ENCODE data around the gene VPS9D1.

Gene VPS9D1, protein sequence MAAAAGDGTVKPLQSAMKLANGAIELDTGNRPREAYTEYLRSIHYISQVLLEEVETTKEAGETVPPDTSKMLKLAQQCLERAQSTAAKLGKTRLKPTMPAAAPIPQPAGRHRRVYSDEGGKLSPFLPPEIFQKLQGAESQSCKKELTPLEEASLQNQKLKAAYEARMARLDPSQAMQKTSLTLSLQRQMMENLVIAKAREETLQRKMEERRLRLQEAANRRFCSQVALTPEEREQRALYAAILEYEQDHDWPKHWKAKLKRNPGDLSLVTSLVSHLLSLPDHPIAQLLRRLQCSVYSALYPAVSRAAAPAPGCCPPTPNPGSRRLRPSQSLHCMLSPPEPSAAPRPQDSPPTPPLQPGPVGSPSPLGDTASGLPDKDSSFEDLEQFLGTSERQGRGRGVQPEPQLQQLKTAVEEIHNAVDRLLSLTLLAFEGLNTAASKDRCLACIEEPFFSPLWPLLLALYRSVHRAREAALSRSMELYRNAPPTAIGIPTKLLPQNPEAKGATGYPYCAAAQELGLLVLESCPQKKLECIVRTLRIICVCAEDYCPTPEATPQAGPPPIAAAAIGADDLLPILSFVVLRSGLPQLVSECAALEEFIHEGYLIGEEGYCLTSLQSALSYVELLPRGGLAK

DNA sequence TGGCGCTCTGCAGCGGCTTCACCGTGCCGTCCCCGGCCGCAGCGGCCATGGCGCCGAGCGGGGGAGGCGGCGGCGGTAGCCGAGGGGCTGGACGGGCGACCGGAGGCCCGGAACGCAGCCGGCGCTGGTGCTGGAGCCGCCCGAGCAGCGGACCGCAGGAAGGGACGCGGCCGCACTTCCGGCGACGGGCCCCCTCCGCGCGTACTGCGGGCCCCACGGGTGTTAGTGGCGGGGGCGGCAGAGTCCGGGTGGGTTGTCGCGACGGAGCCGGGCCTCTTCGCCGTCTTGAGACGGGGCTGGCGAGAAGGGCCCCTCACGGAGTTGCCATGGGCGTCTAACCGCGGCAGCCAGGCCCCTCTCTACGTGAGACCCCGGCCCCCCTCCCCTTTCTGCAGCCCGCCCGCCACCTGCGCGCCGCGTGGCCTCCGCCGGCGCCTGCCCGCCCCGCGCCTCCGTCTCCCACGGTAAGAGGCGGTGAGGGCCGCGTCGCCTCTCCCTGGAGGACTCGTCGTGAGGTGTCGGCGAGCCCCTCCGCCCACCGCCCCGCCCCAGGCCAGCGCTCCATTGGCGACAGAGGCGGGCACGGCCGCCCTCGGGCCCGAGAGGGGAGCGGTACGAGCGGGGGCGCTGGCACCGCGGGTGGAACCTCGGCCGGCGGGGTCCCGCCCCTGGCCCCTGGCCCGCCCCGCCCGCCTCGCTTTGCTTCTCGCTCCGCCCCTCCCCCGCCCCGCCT lies at the start of gene VPS9D1, which contains the start of gene ZNF276:
VPS9D1 (minus strand) TSS at position 86 of the 733 bp plus-strand sequence; CDS start at position 49, 37 bp downstream.
ZNF276 (plus strand) TSS at position 725 of the 733 bp plus-strand sequence. CDS start 104 bp downstream, outside the sequence.
- peak; percentile 85 for DNase-seq

DNA sequence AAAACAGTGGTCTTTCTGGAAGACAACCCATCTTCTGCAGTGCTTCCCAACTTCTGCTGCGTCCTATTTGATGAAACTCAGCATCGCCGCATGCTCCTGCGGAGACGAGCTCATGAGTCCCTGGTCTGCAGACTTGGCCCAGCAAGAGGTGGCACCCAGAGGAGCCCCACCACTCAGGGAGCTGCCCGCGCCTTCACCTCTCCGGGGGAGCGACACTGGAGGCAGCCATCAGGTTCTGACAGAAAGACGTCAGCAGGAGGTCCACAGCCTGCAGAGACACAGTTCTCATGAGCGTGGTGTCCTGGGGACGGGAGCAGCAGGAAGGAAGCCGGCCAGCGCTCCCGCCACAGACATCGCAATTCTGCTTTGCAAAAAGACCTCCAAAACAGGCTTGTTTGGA lies 49.7 kb upstream of the VPS9D1 start:
- no peak for DNase-seq

DNA sequence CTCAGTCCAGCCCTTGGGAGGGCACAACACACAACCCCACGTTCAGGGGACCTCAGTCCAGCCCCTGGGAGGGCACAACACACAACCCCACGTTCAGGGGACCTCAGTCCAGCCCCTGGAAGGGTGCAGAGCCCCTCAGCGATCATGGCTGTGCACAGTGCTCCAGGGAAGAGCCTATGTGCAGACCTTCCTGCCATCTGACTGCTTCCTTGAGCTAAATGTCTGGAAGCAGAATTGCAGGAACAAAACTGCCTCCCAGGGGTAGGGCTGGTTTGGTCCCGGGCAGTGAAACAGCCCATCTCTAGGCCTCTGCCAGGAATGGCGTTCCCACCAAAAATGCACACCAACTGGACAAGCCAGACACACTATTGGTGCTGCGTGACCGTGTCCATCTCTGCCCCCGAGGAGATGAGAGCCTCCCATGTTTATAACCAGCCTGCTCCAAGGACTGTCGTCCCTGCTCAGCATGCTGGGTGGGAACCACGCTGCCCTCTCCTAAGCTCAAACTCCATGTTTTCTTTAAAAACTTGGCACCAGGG lies 44.7 kb upstream of the VPS9D1 start:
- DNase-seq, result no peak

DNA sequence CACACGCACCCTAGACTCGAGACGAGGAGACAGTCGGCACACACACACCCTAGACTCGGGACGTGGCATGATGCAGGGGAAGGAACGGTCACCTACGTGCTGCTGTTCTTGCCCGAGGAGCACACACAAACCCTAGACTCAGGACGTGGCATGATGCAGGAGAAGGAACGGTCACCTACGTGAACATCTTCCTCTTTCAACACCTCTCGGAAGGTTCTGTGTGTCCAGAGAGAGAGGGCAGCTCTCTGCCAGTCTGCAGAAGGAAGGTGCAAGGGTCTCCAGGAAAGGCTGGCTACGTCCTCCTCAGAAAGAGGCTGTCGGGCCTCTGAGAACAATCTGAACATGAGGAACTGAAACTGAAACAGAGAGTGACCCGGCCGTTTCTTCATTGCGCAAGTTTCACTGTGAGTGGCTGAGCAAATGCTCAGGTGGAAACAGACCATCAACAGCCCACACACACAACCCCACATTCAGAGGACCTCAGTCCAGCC lies 44.1 kb upstream of the VPS9D1 start:
- DNase-seq, result peak; percentile 26

DNA sequence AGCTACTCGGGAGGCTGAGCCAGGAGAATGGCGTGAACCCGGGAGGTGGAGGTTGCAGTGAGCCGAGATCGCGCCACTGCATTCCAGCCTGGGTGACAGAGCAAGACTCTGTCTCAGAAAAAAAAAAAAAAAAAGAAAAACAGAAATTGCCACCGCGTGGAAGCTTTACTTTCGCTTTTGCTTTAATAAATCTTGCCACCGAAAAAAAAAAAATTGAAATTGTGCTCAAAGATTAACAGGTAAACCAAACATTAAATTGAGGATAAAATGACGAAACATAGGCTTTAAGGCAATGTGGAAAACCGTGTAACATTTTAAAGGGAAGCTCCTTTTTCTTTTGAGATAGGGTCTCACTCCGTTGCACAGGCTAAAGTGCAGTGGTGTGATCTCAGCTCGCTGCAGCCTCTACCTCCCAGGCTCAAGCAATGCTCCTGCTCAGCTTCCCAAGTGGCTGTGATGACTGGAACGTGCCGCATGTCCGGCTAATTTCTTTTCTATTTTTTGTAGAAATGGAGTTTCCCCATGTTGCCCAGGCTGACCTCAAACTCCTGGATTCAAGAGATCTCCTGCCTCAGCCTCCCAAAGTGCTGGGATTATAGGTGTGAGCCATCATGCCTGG lies 40.7 kb upstream of the VPS9D1 start:
- no peak for DNase-seq

DNA sequence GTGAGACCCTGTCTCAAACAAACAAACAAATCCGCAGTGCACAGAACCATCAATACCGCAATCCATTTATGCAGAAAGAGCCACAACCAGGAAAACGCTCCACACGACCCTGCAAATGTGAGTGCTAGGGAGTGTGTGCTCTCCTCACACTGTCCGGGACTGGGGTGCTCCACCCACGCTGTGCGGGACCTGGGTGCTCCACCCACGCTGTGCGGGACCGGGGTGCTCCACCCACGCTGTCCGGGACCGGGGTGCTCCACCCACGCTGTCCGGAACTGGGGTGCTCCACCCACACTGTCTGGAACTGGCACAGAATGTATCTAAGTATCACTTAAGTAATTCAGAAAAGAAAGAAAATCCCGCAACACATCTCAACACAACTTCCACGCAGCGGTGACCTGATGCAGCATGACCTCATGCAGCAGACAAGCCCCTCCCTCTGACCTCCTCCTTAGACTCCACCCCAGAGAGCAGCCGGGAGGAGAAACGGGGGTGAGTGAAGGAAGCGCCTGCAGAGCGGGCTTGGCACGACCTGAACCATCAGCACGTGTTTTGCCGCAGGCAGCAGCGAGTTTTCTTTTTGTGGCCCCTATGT lies 39.1 kb upstream of the VPS9D1 start:
- peak; percentile 19 for DNase-seq

DNA sequence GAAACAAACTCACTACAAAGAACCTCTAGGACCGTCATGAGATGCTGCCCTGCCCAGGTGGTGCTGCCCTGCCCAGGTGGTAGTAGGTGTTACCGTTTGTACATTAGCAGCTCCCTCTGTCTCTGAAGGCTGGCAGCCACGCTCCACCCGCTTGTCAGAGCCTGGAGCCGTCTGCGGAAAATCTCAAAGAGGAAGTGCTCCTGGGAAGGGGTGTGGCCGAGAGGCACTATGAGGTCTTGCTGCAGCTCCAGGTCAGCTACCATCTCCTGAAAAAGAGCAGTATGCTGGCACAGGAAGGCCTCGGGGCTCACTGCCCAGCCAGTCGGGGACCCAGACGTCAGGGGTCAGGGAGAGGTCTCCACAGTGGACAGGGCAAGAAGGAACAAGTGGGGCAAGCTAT lies 28.9 kb upstream of the VPS9D1 start:
- no peak for DNase-seq

DNA sequence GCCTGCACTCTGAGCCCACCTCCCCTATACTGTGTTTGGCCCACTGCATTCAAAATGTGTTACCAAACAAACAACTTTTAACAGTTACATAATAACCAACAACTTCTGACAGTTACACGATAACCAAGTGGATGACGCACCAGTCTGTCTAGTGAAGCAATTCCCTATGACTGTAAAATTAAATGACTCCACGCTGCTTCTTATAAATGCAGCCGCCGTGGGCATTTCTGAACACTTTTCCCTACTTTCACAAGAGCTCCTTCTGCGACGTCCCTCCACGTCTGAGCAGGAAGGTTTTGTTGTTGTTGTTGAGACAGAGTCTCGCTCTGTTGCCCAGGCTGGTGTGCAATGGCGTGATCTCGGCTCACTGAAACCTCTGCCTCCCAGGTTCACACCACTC lies 28.2 kb upstream of the VPS9D1 start:
- no peak for DNase-seq

DNA sequence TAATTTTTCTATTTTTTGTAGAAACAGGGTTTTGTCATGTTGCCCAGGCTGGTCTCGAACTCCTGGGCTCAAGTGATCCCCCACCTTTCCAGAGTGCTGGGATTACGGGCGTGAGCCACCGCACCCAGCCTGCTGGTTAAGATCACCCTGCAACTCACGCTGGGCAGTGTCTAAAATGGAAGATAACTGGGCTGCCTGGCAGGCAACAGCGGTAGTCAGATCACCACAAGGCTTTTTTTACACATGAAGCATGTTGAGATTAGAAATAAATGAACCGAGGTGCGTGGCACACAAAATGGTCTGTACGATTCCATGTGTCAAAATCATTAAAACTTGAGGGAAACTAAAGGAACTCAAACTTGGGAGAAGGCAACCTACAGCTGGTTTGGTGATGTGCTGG lies 27.4 kb upstream of the VPS9D1 start:
- no peak for DNase-seq

DNA sequence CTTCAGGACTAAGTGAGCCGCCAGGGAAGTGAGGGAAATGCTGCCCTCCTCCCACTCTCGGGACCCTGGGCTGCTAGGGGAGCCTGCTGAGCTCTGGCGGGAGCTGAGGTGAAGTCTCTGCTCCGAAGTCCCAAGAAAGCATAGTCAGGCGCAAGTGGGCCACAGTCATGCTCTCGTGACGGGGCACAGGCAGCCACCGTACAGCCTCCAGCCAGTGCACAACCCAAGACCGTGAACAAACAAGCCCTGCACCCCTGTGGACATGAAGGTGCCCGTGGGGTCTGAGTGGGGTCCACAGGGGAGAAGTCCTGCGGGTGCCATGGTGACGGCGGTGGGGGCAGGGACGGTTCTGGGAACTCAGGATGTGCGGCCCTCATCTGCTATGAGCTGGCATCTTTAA lies 25.3 kb upstream of the VPS9D1 start:
- no peak for DNase-seq

DNA sequence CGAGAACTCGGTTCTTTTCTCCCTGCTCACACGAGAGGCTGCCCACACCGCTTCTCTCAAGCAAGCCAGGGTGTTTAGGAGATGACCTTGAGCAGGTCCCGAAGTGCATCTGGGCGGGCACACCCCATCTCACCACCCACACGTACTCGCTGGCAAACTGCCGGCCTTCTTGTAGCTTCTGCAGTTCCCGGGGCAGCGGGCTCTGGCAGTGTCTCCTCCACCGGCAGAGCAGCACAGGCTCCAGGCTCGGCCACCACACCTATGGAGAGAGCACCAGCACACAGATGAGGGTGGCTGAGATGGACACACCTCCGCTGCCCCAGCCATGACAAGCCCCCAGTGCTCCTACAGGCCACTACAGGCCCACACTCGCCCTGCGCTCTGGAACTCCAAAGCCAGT lies 24.1 kb upstream of the VPS9D1 start:
- DNase-seq, result no peak

DNA sequence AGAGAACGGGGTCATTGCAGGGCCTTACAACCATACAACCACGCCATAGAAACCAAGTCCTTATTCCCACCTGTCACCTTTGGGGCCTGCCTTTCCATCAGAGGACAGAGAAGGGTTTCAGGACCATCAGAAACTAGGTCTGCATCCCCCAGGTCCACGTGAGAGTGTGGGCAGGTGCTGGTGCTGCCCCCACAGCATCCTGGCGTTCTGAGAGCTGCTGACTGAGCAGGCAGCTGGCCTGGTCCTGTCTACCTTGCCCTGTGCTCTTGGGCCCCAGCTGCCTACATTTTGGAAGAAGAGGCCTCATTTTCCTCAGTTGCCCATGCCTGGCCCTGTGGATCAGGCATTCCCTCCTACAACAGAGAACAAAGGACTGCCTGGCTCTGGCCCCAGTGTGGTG lies 22.2 kb upstream of the VPS9D1 start:
- no peak for DNase-seq

DNA sequence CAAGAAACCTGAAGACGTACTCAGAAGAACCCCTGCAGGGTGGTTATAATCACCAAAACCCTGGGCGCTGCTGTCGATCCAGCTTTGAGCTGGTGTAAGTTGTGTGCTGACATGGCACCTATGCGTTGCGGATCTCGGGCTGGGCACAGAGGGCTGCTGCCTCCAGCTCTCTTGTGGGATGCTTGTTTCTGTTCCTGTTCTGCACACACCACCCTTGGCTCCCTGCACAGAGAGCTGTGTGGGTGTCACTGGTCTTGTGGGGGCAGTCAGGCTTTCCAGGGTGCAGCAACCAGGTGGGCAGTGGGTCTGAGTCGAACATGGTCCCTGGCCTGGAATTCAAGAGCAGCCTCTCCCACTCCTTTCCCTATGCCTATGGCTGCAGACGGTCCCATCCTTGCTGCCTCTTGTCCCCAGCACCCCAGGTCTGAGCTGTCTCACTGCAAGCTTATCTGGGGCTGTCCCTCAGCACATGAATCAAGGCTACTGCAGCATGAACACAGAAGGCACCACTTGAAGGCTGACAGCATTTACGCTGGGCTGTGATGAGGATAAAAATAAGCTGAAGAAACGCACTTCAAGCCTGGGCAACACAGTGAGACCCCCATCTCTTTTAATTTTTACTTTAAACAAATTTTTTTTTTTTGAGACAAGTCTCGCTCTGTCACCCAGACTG lies 20.8 kb upstream of the VPS9D1 start:
- no peak for DNase-seq

DNA sequence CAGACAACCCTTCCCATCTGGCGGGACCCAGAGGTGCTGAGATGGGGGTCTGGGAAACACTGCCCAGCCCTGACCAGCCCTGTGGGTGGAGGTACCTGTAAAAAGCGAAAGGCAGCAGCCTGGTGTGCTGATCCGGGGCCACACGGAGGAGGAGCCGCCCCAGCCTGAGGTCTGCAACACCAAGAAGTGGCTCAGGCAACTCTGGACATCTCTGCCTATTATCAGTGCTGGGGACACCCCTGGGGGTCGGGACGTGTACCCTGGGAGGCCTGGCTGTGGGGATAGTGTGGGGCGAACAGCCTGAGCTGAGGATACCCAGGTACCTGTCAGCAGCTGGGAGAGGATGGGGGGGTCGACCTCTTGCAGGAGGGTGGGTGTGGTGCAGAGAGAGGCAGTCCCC lies 18.7 kb upstream of the VPS9D1 start:
- DNase-seq, result no peak

DNA sequence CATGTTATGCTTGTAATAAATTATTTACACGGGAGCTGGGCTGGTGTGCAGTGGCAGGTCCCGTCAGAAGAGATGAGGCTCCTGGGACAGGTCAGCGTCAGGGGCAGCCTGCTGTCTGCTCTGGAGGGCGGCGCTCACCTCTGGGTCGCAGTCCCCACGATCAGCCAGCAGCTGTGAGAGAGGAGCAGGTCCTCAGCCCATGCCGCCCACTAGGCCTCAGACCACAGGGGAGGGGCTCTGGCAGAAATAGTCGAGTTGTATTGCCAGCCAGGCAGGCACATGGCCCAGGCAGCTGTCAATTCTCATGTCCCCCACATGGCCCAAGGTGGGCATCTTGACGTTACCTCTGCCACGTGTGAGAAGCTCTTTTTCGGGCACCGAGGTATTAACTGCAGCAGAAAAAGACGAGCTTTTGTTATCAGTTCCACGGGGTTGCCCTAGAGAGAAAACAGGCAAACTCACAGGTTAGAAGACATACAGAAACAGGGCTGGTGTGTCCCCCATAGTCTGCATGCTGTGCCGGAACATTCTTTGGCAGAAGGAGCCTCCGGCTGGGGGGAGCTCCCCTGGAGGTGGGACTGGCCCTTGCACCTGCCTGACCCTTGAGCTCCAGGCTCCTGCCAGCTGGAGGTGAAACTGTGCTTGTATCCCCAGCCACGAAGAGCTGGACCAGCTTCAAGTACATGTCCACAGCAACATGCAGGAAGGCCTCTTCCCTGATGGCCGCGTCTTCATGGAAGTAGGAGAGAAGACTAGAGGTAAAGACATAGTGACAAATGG lies 18.0 kb upstream of the VPS9D1 start:
- no peak for DNase-seq

DNA sequence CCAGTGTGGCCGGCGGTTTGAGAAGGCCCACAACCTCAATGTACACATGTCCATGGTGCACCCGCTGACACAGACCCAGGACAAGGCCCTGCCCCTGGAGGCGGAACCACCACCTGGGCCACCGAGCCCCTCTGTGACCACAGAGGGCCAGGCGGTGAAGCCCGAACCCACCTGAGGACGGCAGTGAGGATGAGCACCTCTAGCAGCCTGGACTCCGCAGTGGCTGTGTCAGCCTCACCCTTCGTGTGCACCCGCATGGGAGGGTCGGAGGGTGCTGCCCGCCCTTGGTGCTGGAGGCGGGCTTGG lies 17.3 kb upstream of the VPS9D1 start:
- DNase-seq, result no peak

DNA sequence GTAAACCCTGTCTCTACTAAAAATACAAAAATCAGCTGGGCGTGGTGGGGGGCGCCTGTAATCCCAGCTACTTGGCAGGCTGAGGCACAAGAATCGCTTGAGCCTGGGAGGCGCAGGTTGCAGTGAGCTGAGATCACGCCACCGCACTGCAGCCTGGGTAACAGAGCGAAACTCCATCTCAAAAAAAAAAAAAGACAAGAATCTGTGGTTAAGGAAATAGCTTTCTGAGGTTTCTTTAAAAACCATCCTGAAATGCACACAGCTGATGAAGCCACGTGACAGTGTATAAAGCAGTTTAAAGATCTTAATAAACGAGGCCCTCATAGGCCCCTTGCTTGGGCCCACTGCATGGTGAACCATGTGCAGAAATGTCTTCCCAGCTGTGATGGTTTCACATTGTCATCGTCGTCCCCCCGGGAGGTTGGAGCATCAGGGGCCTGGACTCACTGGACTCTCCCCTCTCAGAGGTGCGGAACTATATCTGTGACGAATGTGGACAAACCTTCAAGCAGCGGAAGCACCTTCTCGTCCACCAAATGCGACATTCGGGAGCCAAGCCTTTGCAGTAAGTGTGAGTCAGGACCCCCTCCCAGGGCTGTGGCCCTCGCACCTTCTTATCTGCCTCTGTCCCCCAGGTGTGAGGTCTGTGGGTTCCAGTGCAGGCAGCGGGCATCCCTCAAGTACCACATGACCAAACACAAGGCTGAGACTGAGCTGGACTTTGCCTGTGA lies 16.8 kb upstream of the VPS9D1 start:
- peak; percentile 53 for DNase-seq

DNA sequence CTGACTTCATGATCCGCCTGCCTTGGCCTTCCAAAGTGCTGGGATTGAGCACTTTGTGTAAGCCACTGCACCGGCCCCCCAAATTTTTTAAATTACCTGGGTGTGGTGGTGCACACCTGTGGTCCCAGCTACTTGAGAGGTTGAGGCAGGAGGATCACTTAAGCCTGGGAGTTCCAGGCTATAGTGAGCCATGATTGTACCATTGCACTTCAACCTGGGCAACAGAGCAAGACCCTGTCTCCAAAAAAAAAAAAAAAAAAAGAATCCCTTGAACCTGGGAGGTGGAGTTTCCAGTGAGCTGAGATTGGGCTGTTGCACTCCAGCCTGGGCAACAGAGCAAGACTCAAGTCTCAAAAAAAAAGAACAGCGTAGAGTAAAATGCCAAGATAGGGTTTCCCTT lies 15.9 kb upstream of the VPS9D1 start:
- no peak for DNase-seq

DNA sequence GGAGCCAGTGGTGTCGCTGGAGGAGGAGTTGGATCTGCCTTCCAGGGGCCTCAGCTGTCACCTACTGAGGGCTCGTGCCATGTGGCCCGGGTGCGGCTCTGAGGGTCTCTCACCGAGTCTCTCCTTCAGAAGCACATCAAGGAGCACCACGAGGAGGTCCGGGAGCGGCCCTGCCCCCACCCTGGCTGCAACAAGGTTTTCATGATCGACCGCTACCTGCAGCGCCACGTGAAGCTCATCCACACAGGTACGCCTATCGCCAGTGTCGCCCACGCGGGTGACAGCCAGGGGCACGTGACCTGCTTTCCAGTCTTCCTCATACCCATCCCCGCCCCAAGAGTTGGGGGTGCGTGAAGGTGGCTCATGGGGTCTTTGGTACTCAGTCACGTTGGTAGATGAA lies 13.1 kb upstream of the VPS9D1 start:
- DNase-seq, result no peak

DNA sequence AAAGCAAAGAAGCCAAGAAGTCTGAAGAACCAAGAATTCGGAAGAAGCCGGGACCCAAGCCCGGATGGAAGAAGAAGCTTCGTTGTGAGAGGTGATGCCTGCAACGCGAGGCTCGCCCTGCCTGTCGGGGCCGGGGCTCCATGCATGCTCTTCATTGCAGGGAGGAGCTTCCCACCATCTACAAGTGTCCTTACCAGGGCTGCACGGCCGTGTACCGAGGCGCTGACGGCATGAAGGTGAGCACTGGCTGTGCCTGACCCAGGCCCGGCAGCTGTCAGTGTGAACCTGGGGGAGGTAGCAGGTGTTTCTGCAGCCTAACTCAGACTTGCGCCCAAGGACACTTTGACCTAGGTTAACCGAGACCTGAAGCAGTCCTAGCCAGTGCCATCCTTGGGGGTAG lies 12.6 kb upstream of the VPS9D1 start:
- DNase-seq, result no peak

DNA sequence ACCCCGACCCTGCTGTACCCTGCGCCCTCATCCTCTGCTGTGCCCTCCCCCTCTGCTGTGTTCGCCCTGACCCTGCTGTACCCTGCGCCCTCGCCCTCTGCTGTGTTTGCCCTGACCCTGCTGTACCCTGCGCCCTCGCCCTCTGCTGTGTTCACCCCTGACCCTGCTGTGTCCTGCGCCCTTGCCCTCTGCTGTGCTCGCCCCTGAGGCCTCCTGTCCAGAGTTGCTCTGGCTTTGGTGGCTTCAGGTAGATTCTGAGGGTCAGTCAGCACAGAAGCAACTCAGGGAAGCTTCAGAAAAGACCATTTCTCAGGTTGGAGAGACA lies 12.2 kb upstream of the VPS9D1 start:
- no peak for DNase-seq
